Measurements from ENCODE around the gene NBAS. TPM values are rescaled to one million over a fixed set of nuclear protein-coding genes. Genes with fewer than 3 reads are reported as not detected.

NBAS gene
- total and polyA plus RNA-seq, 2 donors (not counting 3 experiments of a cell fraction or from before 2014, with no cell fraction given): 29.4 to 43.0 TPM

- no peak overlapping the region for H3K27ac ChIP-seq (ENCODE audit: insufficient read depth, low read depth, low read length)
- no peak overlapping the region for H3K4me2 ChIP-seq (ENCODE audit: insufficient read depth, low read length)
- no peaks in the 10 kb centered on the region for H3K4me1 ChIP-seq (ENCODE audit: control insufficient read depth, extremely low read depth, insufficient read depth, low read length)
- H3K79me2 ChIP-seq (ENCODE audit: control insufficient read depth, insufficient read depth, low read length): no peaks in the 10 kb centered on the region
- CTCF ChIA-PET: no interaction called here
- no peak for DNase-seq (ENCODE audit: low read depth, low spot score)
- no peaks in the 10 kb centered on the region for H3K9me1 ChIP-seq (replicated peaks; ENCODE audit: control insufficient read depth, extremely low read depth, insufficient read depth, low read length)
- dilution Hi-C loops (cut with MboI; ENCODE audit: extremely low pct_ligation_motif_present, low sequenced_read_pairs): no loop called here
- H3K36me3 ChIP-seq (ENCODE audit: control insufficient read depth in 2 of 2, extremely low read depth in 1 of 2, insufficient read depth in 2 of 2, low read length in 2 of 2): no peaks in the 10 kb centered on the region
- POLR2A ChIA-PET: no interaction called here
- intact Hi-C loops (cut with micrococcal nuclease): no loop called here
- no TSS peak for BruUV-seq (replicated peaks)
- H4K20me1 ChIP-seq (replicated peaks; ENCODE audit: control insufficient read depth, extremely low read depth, insufficient read depth, low read length): no peaks in the 10 kb centered on the region
- H3K27me3 ChIP-seq (ENCODE audit: control insufficient read depth in 2 of 2, insufficient read depth in 2 of 2, low read length in 2 of 2): no peaks in the 10 kb centered on the region
- H3K4me3 ChIP-seq (replicated peaks in 1 of 3; ENCODE audit: insufficient read depth in 1 of 3, low read depth in 1 of 3, low read length in 3 of 3): no peak overlapping the region
- no peak for FAIRE-seq
- TF ChIP-seq MAX (IDR thresholded peaks at IDR 0.05; ENCODE audit: insufficient read depth, insufficient read length): no peak
- H2AFZ ChIP-seq (ENCODE audit: low read depth, low read length): no peak overlapping the region
- H3K9me3 ChIP-seq (replicated peaks; ENCODE audit: control insufficient read depth, insufficient read depth, low read length): no peaks in the 10 kb centered on the region
- no peak overlapping the region for H3K9ac ChIP-seq (replicated peaks; ENCODE audit: extremely low read depth, insufficient read depth, low read length)
Observed at GRCh38 chr2:15447381-15447780, 113.8 kb downstream of the NBAS start.

GRCh38 chr2:15446961-15447360 lies 114.2 kb downstream of the NBAS start:
- no peaks in the 10 kb centered on the region for H3K36me3 ChIP-seq (ENCODE audit: control insufficient read depth in 2 of 2, extremely low read depth in 1 of 2, insufficient read depth in 2 of 2, low read length in 2 of 2)
- H2AFZ ChIP-seq (ENCODE audit: low read depth, low read length): no peak overlapping the region
- H3K4me1 ChIP-seq (ENCODE audit: control insufficient read depth, extremely low read depth, insufficient read depth, low read length): no peaks in the 10 kb centered on the region
- no peaks in the 10 kb centered on the region for H3K9me3 ChIP-seq (replicated peaks; ENCODE audit: control insufficient read depth, insufficient read depth, low read length)
- dilution Hi-C loops (cut with MboI; ENCODE audit: extremely low pct_ligation_motif_present, low sequenced_read_pairs): no loop called here
- ChIA-PET POLR2A (no interaction called here), CTCF (no interaction called here)
- H4K20me1 ChIP-seq (replicated peaks; ENCODE audit: control insufficient read depth, extremely low read depth, insufficient read depth, low read length): no peaks in the 10 kb centered on the region
- no peak overlapping the region for H3K27ac ChIP-seq (ENCODE audit: insufficient read depth, low read depth, low read length)
- no peak overlapping the region for H3K4me2 ChIP-seq (ENCODE audit: insufficient read depth, low read length)
- H3K9ac ChIP-seq (replicated peaks; ENCODE audit: extremely low read depth, insufficient read depth, low read length): no peak overlapping the region
- no peaks in the 10 kb centered on the region for H3K27me3 ChIP-seq (ENCODE audit: control insufficient read depth in 2 of 2, insufficient read depth in 2 of 2, low read length in 2 of 2)
- no TSS peak for BruUV-seq (replicated peaks)
- intact Hi-C loops (cut with micrococcal nuclease): no loop called here
- TF ChIP-seq MAX (IDR thresholded peaks at IDR 0.05; ENCODE audit: insufficient read depth, insufficient read length) (no peak), POLR2A (IDR thresholded peaks at IDR 0.05; ENCODE audit: low read depth, low read length) (no peak), CTCF (IDR thresholded peaks at IDR 0.05; ENCODE audit: extremely low read depth in 1 of 2, insufficient read depth in 1 of 2, low read depth in 1 of 2, low read length in 2 of 2) (no peak), POLR2AphosphoS5 (IDR thresholded peaks at IDR 0.05; ENCODE audit: insufficient read depth, low read depth, low read length) (no peak), JUN (IDR thresholded peaks at IDR 0.05; ENCODE audit: borderline replicate concordance, insufficient read depth, insufficient read length, low read depth) (no peak), GATA2 (IDR thresholded peaks at IDR 0.05; ENCODE audit: insufficient read depth, insufficient read length, low read depth, low read length) (no peak), FOS (IDR thresholded peaks at IDR 0.05; ENCODE audit: borderline replicate concordance, insufficient read depth, low read length) (no peak), EZH2 (IDR thresholded peaks at IDR 0.05; ENCODE audit: borderline replicate concordance, low read depth, low read length, severe bottlenecking) (no peak), MYC (IDR thresholded peaks at IDR 0.05; ENCODE audit: low read depth, low read length) (no peak)
- FAIRE-seq (no peak), DNase-seq (ENCODE audit: low read depth, low spot score) (no peak)
- no peaks in the 10 kb centered on the region for H3K9me1 ChIP-seq (replicated peaks; ENCODE audit: control insufficient read depth, extremely low read depth, insufficient read depth, low read length)
- H3K79me2 ChIP-seq (ENCODE audit: control insufficient read depth, insufficient read depth, low read length): no peaks in the 10 kb centered on the region
- H3K4me3 ChIP-seq (replicated peaks in 1 of 3; ENCODE audit: insufficient read depth in 1 of 3, low read depth in 1 of 3, low read length in 3 of 3): no peak overlapping the region

All from endothelial cell of umbilical vein (primary cell).